Muscle layer of colon (tissue), 2 donors: ENCODE results near the gene NBL1.

Experiments
- H3K27ac ChIP-seq: one replicate; pipeline ENCODE4 v1.7.0; 2013; ENCODE audit warnings: low read depth, mild to moderate bottlenecking, low read length, moderate library complexity
- H3K27me3 ChIP-seq, 2 donors: one replicate each; pipeline ENCODE4 v1.7.0; 2013; ENCODE audit warnings: low read length in 2 of 2, mild to moderate bottlenecking in 2 of 2; ENCODE audit not compliant: insufficient read depth in 2 of 2, control insufficient read depth in 1 of 2
- H3K36me3 ChIP-seq: one replicate; pipeline ENCODE4 v1.7.0; 2013; ENCODE audit warnings: mild to moderate bottlenecking, low read length; ENCODE audit not compliant: insufficient read depth
- H3K4me1 ChIP-seq: one replicate; pipeline ENCODE4 v1.7.0; 2013; ENCODE audit warnings: mild to moderate bottlenecking, low read length; ENCODE audit not compliant: insufficient read depth
- H3K4me3 ChIP-seq, 2 donors: one replicate each; pipeline ENCODE4 v1.7.0; 2013; ENCODE audit warnings: low read length in 2 of 2, low read depth in 1 of 2, mild to moderate bottlenecking in 1 of 2, moderate library complexity in 1 of 2
- H3K9ac ChIP-seq: one replicate; pipeline ENCODE4 v1.7.0; 2013; ENCODE audit warnings: low read length
- H3K9me3 ChIP-seq: one replicate; pipeline ENCODE4 v1.7.0; 2013; ENCODE audit warnings: mild to moderate bottlenecking, low read length
- donor health status: abdominal sarcoma.
- donor health status: Adenocarcinoma of cecum.

Gene NBL1

DNA sequence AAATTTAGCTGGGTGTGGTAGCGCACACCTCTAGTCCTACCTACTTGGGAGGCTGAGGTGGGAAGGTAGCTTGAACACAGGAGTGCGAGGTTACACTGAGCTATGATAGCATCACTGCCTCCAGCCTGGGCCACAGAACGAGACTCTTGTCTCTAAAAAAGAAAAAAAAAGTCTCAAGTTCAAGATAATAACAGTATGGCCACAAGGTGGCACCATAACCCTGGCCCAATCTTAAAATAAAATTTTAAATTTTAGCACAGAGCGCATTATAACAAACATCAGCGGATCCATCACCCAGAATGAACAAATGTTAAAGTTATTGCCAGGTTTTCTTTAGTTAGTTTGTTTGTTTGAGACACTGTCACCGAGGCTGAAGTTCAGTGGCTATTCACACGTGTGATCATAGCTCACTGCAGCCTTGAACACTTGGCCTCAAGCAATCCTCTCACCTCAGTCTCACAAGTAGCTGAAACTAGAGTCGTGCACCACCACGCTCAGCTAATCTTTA, 17.7 kb downstream of the NBL1 start:
- Histone ChIP-seq H3K9me3 (no peaks in the 10 kb centered on the region), H3K36me3 (no peaks in the 10 kb centered on the region), H3K27ac (no peak overlapping the region), H3K9ac (no peak overlapping the region), H3K4me1 (peaks cover 6% of the 10 kb centered on the region), H3K27me3 (peaks cover 14 to 35% of the 10 kb centered on the region in 2 donors), H3K4me3 (no peak overlapping the region)

DNA sequence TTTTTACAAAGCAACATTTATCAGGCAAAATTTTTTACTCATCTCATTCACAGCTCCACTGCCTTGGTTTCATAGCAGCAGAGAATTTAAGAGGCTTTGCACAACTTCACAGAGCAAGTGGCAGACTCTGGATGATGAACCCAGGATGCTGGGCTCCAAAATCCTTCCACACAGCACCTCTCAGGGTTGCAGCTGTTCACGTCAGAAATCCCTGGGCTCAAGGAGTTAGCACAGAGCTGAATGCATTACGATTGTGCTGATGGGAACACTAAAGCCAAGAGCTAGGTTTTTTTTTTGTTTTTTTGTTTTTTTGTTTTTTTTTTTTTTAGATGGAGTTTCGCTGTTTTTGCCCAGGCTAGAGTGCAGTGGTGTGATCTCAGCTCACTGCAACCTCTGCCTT, 18.2 kb downstream of the NBL1 start:
- Histone ChIP-seq H3K4me1 (peaks cover 6% of the 10 kb centered on the region), H3K36me3 (no peaks in the 10 kb centered on the region), H3K27ac (no peak overlapping the region), H3K9ac (no peak overlapping the region), H3K27me3 (peaks cover 14 to 38% of the 10 kb centered on the region in 2 donors), H3K4me3 (no peak overlapping the region), H3K9me3 (no peaks in the 10 kb centered on the region)

DNA sequence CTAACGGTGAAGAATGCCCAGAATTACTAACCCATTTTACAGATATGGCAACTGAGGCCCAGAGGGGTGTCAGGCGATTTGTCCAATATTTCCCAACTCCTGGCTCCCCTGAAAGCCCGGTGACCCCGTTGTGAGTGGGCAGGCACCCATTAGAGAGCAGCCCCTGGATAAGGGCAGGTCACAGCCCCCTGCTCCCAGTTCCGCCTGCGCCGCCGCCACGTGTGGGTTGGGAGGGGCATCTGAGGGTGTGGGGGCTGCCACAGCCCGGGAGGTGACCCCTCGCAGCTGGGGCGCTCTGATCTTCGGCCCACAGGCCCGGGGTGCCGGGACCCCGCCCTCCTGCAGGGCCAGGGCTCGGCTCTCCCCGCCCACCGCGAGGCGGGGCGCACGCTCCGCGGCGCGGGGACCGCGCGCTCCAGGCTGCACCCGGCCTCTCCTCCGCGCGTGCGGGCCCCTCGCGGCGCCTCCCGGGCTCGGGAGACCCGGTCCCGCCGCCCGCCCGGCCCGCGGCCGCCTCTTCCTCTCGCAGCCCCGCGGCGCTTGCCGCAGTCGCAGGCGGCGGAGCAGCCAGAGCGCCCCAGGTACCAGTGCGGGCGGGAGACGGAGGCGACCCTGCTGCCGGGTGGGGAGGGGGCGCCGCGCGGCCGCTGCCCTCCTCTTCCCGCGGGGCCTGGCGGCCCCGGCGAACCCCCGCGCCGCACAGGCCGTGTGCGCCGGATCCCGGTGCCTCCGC, 20.5 kb downstream of the NBL1 start, which contains the start of gene HTR6:
TSS of gene HTR6 (plus strand) at position 423 of the 733 bp plus-strand sequence. CDS start 879 bp downstream, outside the sequence.
- H3K36me3 ChIP-seq: no peaks in the 10 kb centered on the region
- H3K27ac ChIP-seq: no peak within 1 kb of the TSS
- no peaks in the 10 kb centered on the region for H3K9me3 ChIP-seq
- H3K27me3 ChIP-seq: peaks cover 14 to 38% of the 10 kb centered on the region in 2 donors
- H3K9ac ChIP-seq: no peak within 1 kb of the TSS
- no peak within 1 kb of the TSS for H3K4me3 ChIP-seq
- H3K4me1 ChIP-seq: peaks cover 1% of the 10 kb centered on the region

DNA sequence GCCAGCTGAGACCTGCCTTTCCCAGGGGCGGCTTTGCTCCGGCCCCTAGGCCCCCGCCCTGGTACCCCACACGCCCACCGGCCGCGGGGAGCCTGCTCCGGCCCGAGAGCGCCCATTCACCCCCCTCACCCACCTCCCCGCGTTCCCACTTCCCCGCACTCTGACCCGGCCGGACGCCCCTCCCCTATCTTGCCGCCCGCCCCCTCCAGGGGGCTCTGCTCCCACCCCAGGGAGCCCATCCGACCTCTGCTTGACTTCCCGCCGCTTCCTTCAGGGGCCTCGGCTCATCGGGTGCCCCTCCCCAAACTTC, 21.0 kb downstream of the NBL1 start:
- Histone ChIP-seq H3K4me1 (no peaks in the 10 kb centered on the region), H3K27me3 (peaks cover 14 to 38% of the 10 kb centered on the region in 2 donors), H3K9me3 (no peaks in the 10 kb centered on the region), H3K4me3 (no peak overlapping the region), H3K9ac (no peak overlapping the region), H3K27ac (no peak overlapping the region), H3K36me3 (no peaks in the 10 kb centered on the region)

DNA sequence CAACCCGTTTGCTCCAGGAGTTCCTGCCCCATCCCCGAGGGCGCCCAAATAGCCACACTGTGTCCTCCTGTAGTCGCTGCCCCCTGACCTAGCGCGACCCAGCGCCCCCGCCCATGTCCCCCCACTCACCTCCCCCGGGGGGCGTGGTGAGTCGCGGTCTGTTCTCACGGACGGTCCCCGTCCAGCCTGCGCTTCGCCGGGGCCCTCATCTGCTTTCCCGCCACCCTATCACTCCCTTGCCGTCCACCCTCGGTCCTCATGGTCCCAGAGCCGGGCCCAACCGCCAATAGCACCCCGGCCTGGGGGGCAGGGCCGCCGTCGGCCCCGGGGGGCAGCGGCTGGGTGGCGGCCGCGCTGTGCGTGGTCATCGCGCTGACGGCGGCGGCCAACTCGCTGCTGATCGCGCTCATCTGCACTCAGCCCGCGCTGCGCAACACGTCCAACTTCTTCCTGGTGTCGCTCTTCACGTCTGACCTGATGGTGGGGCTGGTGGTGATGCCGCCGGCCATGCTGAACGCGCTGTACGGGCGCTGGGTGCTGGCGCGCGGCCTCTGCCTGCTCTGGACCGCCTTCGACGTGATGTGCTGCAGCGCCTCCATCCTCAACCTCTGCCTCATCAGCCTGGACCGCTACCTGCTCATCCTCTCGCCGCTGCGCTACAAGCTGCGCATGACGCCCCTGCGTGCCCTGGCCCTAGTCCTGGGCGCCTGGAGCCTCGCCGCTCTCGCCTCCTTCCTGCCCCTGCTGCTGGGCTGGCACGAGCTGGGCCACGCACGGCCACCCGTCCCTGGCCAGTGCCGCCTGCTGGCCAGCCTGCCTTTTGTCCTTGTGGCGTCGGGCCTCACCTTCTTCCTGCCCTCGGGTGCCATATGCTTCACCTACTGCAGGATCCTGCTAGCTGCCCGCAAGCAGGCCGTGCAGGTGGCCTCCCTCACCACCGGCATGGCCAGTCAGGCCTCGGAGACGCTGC, 21.7 kb downstream of the NBL1 start:
- no peak overlapping the region for H3K4me3 ChIP-seq

DNA sequence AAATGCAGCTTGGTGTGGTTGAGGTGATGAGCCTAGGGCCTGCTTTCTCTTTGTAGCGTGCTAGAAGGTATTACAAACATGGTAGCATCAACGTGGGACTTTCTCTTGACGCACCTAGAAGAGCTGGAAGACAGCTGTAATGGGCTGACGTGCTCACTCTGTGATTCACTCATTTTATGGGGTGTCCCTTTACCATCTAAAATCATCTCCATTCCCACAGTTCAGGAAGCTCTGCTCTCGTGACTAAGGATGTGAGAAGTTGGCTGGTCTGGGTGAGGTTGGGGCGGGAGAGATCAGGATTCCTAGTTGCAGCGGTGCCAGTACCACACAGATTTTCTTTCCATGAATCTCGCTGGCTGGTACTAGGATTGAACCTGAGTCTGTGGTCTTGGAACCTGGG, 24.8 kb downstream of the NBL1 start:
- Histone ChIP-seq H3K27me3 (peaks cover 6 to 35% of the 10 kb centered on the region in 2 donors), H3K4me1 (no peaks in the 10 kb centered on the region), H3K9ac (no peak overlapping the region), H3K27ac (no peak overlapping the region), H3K4me3 (no peak overlapping the region), H3K9me3 (no peaks in the 10 kb centered on the region), H3K36me3 (no peaks in the 10 kb centered on the region)

More for the DNA sequence above, 21.7 kb downstream of the NBL1 start:
- no peaks in the 10 kb centered on the region for H3K9me3 ChIP-seq
- no peaks in the 10 kb centered on the region for H3K4me1 ChIP-seq
- H3K9ac ChIP-seq: no peak overlapping the region
- H3K27me3 ChIP-seq: peaks cover 14 to 38% of the 10 kb centered on the region in 2 donors
- H3K27ac ChIP-seq: no peak overlapping the region
- H3K36me3 ChIP-seq: no peaks in the 10 kb centered on the region

DNA sequence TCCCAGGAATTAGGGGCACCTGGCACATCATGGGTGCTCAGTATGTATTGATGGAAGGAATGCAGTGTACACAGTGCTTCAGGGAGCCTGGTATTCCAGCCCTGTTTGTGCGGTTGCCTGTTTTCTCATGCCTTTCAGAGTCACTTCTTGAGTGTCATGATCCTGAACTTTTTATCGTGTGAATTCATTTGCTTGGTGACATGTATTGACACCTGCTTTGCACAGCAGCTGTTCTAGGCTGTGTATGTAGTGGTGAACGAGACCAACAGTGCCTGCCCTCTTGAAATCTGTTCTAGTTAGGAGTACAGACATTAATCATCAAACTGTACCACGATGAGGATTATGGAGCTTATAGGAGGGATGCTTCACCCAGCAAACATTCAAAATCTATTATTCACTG, 26.7 kb downstream of the NBL1 start:
- Histone ChIP-seq H3K9ac (no peak overlapping the region), H3K9me3 (no peaks in the 10 kb centered on the region), H3K4me1 (no peaks in the 10 kb centered on the region), H3K27ac (no peak overlapping the region), H3K36me3 (no peaks in the 10 kb centered on the region), H3K4me3 (no peak overlapping the region), H3K27me3 (peaks cover 0 to 17% of the 10 kb centered on the region in 2 donors)

DNA sequence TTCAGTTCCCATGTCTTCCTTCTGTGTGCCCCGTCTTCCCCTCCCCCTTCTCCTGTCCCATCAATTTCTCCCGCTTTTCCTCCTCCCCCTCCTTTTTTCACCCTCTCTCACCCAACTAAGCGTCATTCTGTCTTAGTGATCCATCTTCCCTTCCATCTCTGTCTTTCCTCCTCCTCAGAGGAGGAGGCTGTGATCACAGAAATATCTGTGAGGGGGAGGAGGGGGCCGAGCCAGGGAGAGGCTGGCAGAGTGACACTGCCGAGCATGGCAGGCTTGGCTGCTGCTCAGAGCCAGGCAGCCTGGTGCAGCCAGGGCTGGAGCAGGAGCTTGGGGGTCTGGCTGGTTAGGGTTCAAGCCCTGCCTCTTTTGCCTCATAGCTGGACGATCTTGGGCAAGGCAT, 28.1 kb downstream of the NBL1 start:
- H3K4me3 ChIP-seq: no peak overlapping the region
- peaks cover 0 to 4% of the 10 kb centered on the region in 2 donors for H3K27me3 ChIP-seq
- H3K36me3 ChIP-seq: no peaks in the 10 kb centered on the region
- H3K4me1 ChIP-seq: no peaks in the 10 kb centered on the region
- no peaks in the 10 kb centered on the region for H3K9me3 ChIP-seq
- H3K9ac ChIP-seq: no peak overlapping the region
- no peak overlapping the region for H3K27ac ChIP-seq

DNA sequence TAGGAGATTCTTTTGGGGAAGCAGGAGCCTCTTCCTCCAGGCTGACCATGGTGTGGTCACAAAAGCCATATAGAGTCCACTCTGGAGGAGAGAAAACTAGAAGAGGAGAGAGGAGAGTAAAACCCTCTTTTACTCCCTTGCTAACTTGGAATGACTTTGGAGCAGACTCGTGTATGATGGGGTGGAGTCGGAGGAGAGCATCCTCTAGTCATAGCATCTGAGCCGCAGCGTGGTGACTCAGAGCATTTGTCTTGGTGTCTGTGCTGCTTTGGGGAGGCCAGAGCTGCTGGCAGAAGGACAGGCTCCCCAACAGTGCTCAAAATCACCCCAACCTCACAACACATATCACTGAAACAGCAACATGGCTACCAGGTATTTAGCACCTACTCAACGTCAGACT, 31.7 kb downstream of the NBL1 start:
- Histone ChIP-seq H3K4me3 (no peak overlapping the region), H3K27ac (no peak overlapping the region), H3K36me3 (no peaks in the 10 kb centered on the region), H3K4me1 (no peaks in the 10 kb centered on the region), H3K27me3 (peaks cover 0 to 4% of the 10 kb centered on the region in 2 donors), H3K9ac (no peak overlapping the region), H3K9me3 (no peaks in the 10 kb centered on the region)

DNA sequence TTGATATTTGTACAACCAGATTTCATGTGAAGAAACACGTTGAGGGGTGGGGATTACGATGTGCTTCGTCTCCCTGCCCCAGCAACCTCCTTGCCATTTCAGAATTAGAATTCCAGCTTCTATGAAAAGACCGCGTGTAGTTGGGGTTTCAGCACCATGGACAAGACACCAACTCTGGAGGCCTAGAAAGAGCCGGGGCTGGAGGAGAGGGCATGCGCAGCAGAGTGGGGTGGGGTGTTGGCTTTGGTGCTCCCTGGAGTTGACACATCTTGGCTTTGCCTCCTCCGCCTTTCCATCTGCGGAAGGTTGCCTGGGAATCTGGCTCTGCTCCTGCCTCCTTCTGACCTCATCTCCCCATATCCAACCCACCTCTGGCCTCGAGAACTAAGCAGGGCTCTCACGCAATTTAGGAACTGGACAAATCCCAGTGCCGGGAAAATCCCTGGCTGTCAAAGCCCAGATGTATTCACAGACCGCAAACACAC, 32.4 kb downstream of the NBL1 start:
- Histone ChIP-seq H3K36me3 (no peaks in the 10 kb centered on the region), H3K4me3 (no peak overlapping the region), H3K27ac (no peak overlapping the region), H3K9ac (no peak overlapping the region), H3K27me3 (peaks cover 0 to 4% of the 10 kb centered on the region in 2 donors), H3K4me1 (no peaks in the 10 kb centered on the region), H3K9me3 (no peaks in the 10 kb centered on the region)

DNA sequence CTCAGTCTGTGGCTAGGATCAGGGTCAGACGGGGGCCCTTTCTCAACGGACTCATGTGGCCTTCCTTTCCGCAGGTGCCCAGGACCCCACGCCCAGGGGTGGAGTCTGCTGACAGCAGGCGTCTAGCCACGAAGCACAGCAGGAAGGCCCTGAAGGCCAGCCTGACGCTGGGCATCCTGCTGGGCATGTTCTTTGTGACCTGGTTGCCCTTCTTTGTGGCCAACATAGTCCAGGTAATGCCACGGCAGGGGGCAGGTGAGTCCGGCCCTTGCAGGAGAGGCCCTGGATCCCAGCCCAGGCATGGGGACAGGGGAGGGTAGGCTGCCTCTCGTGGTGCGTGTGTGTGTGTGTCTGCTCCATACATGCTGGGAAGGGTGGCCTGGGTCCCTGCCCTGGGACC, 34.4 kb downstream of the NBL1 start:
- H3K4me3 ChIP-seq: no peak overlapping the region
- H3K27ac ChIP-seq: no peak overlapping the region
- H3K9ac ChIP-seq: no peak overlapping the region
- H3K4me1 ChIP-seq: no peaks in the 10 kb centered on the region
- H3K27me3 ChIP-seq: no peaks in the 10 kb centered on the region
- H3K36me3 ChIP-seq: no peaks in the 10 kb centered on the region
- H3K9me3 ChIP-seq: no peaks in the 10 kb centered on the region
